Keratinocyte (primary cell): ENCODE measurements around the gene DIAPH2.

Source experiments
- CTCF ChIP-seq, 3 experiments: IDR thresholded peaks in 1 of 3; conservative IDR thresholded peaks in 1 of 3; optimal IDR thresholded peaks in 1 of 3; 2 replicates in 2 of 3; 3 replicates in 1 of 3; pipeline versions ENCODE3 to v1.5.1; 2011; ENCODE audit warnings: low read length in 3 of 3, mild to moderate bottlenecking in 3 of 3, moderate library complexity in 2 of 3, control low read depth in 1 of 3, inconsistent platforms in 1 of 3; ENCODE audit not compliant: insufficient read depth in 2 of 3; ENCODE audit errors: extremely low read depth in 1 of 3
- EZH2 ChIP-seq: IDR thresholded peaks from one replicate; pipeline ENCODE4 v1.6.1; 2012; ENCODE audit warnings: inconsistent platforms, mild to moderate bottlenecking, low read length, moderate library complexity

- no peak for TF ChIP-seq CTCF (optimal IDR thresholded peaks at IDR 0.05 in 1 of 3, IDR thresholded peaks at IDR 0.05 in 1 of 3, conservative IDR thresholded peaks at IDR 0.05 in 1 of 3; ENCODE audit: extremely low read depth in 1 of 3, insufficient read depth in 2 of 3, low read length in 3 of 3)
- no peak for TF ChIP-seq EZH2
These were observed 92.3 kb downstream of the DIAPH2 start for GRCh38 chrX:96776966-96777365.
